Measurements from ENCODE around the gene SERPINB11. TPM values are rescaled to one million over a fixed set of nuclear protein-coding genes. Genes with fewer than 3 reads are reported as not detected.

SERPINB11 gene
- total RNA-seq, 4 donors from 2014 or later: not detected

GRCh38 chr18:63700501-63700900 is 2.3 kb upstream of the SERPINB11 start:
- TF ChIP-seq CTCF (IDR thresholded peaks at IDR 0.05): no peak
- ATAC-seq (ENCODE audit: low FRiP score) (no peak), DNase-seq (ENCODE audit: low spot score) (no peak)

- ATAC-seq (ENCODE audit: low FRiP score) (no peak), DNase-seq (ENCODE audit: low spot score) (no peak)
- no peak for TF ChIP-seq CTCF (IDR thresholded peaks at IDR 0.05)
These were observed 808 bp upstream of the SERPINB11 start for GRCh38 chr18:63701952-63702351.

GRCh38 chr18:63705401-63705800 is 2.6 kb downstream of the SERPINB11 start:
- no peak for TF ChIP-seq CTCF (IDR thresholded peaks at IDR 0.05)
- DNase-seq (ENCODE audit: low spot score) (no peak), ATAC-seq (ENCODE audit: low FRiP score) (no peak)

GRCh38 chr18:63707816-63708215 is 5.1 kb downstream of the SERPINB11 start:
- ATAC-seq (ENCODE audit: low FRiP score): no peak
- TF ChIP-seq CTCF (IDR thresholded peaks at IDR 0.05): no peak
- DNase-seq (ENCODE audit: low spot score): no peak

GRCh38 chr18:63708650-63709049 is 5.9 kb downstream of the SERPINB11 start:
- no peak for TF ChIP-seq CTCF (IDR thresholded peaks at IDR 0.05)
- no peak for DNase-seq (ENCODE audit: low spot score)
- no peak for ATAC-seq (ENCODE audit: low FRiP score)

- no peak for TF ChIP-seq CTCF (IDR thresholded peaks at IDR 0.05)
These were observed 23.1 kb downstream of the SERPINB11 start for GRCh38 chr18:63725682-63726480.

GRCh38 chr18:63730773-63731172 is 28.0 kb downstream of the SERPINB11 start:
- ATAC-seq (ENCODE audit: low FRiP score): no peak

More at GRCh38 chr18:63725682-63726480, 23.1 kb downstream of the SERPINB11 start:
- DNase-seq (ENCODE audit: low spot score): no peak
- ATAC-seq (ENCODE audit: low FRiP score): no peak

More at GRCh38 chr18:63730773-63731172, 28.0 kb downstream of the SERPINB11 start:
- no peak for DNase-seq (ENCODE audit: low spot score)
- TF ChIP-seq CTCF (IDR thresholded peaks at IDR 0.05): no peak

Measured in omental fat pad (tissue), 4 donors.